Pons (tissue), 1 donor: ENCODE measurements around the gene EXT2.

Source experiments
- DNase-seq: peaks from one replicate; pipeline ENCODE4 v3.0.0-alpha.2; 2016; ENCODE audit warnings: low spot score

The EXT2 gene

DNA sequence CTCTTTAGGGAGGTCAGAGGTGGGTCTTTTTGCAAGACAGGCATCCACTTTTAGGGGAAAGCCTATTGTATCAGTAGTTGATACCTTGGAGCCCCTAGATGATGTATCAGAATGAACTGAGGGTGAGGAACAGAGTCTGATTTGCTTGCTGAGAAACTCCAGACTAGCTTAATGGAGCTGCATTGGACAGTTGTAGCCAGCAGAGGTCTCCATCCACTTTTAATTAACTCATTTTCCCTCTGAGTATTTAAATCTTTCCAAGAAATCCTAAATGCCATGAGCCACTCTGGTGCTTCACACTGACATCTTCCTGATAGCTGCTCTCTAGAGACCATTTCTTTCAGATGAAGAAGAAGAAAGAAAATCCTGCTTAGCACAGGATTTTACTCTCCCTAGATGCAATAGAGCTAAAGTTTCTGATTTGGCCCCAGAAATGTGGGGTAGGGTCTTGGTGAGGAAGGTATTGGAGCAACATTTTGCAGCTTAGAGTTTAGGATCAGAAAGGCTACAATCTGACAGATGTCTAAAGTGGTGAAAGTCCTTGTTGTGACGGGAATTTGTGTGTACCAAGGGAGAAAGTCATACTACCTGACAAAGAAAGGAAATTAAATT, 38.0 kb downstream of the EXT2 start:
- peak; percentile 46 for DNase-seq

DNA sequence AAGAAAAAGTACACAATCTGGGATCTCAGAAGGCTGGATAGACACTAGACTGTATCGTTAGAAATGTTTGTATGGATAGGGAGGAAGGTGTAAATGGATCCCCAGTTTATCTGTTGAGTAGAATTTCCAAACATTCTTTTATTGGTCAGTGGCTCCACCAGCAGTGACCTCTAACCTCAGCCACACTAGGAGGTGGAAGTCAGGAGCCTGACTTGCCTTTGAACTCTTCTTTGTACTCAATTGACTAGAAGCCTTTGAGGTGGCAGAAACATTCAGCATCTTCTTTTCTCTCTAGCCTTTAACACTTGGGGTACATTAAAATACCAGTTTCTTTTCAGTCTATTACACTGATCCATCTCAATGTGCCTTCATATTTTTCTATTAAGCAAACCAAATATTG, 39.1 kb downstream of the EXT2 start:
- no peak for DNase-seq

DNA sequence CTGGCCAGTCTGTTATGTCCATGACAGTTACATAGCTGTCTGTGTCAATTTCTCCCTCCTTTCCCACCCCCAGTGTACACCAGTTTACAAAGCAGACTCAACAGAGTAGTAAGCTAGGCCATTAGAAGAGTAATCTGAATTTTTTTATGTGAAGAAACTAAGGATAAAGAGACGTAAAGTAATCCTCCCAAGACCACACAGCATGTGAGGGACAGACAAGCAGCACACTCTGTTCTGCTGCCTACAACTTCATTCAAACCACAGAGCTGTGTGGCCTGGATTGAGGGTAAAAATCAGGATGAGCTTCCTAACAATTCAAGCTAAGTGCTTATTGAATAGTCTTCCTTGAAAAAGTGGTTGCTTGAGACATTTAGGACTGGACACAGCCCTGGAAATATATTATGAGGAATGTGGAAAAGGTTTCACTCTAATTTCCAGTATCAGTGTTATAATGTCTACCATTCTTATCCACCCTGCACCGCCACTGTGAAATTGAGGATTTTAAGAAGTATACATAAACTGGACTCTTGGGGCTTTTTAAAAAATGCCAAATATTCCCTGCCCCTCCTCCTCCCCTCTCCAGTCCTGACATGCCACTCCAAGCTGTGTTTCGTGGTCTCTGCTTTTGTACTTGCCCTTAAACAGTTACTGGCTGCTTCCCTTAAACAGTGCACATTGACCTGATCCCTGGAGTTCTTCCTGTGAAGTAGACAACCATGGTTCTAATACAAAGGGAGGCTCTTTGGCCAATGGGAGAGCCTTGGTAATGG, 40.9 kb downstream of the EXT2 start:
- DNase-seq: no peak

DNA sequence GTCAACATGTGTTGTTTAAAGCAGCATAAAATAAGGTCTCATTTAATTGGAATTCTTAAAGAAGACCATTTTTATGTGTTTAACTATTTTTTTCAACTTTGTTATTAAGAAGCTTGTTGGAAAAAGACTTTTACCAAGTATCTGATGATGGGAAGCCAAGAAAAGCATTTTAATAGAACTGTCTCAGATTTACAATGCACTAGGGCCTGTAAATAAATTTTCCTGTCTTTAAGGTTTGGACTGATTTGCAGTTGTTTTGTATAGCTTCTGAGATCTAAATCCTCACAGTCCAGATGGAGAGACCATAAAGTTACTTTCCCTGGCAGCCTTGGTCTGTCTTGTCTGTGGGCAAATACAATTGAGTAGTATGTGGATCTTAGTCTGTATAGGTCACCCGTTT, 41.6 kb downstream of the EXT2 start:
- no peak for DNase-seq

DNA sequence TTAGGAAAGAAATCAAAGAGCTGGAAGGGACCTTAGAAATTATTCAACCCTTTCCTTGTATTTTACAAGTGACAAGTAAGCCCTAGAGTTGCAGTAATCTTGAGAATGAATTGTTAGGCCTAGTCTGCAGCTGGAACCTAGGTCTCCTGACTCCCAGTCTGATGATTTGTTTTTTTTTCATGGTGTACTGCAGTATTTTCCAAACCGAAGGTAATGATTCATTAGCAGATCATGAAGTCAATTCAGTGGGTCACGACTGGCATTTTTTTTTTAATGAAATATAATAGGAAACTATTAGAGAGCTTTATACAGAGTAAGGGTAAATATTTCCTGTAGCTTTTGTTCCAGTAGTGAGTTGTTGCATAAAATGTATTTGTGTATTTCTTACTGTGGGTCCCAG, 42.8 kb downstream of the EXT2 start:
- no peak for DNase-seq

DNA sequence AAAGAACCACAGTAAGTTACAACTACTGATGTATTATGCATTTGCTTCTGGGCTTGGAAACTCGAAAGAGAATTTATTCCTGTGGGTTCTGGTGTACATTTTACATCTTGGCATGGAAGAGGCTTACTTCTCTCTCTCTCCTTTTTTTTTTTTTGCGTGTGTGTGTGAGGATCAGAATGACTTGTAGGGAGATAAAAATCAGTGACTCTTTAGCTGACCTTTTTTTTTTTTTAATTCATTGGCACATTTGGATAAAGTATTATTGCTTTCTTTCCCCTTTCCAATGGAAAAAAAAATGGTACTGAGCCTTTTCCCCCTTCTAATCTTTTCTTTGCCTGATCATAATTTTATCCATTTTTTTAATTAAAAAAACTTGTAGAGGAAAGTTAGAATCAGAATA, 43.5 kb downstream of the EXT2 start:
- DNase-seq: no peak

DNA sequence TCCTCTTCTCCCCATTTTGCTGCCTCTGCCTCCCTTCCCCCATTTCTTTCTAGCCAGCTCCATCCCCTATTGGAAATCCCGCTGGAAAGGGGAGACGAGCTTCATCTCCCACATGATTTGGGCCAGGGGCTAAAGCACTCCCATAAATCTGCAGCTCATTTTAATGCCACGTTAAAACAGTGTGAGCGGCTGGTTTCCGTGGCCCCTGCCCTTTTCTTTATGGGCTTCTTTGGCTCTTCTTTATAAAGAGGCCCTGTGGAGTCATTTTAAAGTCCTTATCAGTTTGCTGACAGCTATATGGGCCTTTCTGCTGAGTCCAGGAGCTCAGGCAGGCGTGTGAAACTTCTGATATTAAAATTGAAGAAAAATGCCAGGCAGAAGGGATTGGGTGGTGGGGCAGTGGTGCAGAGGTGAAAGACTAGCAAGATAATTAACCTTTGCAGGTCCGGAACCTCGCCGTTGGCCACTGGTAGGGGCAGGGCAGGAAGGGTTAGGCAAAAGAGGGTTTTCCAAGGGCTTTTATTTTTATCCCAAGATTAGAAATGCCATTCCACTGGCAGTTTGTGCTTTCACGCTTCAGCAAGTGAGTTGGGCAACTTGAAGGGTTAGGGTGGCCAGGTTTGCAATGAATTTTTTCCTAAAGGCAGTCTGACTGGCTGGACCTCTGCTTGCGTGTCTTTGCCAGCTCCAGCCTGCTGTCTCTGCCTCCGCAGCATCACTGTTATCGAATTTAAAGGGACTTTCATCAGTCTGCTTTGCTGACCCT, 44.3 kb downstream of the EXT2 start:
- DNase-seq: no peak

DNA sequence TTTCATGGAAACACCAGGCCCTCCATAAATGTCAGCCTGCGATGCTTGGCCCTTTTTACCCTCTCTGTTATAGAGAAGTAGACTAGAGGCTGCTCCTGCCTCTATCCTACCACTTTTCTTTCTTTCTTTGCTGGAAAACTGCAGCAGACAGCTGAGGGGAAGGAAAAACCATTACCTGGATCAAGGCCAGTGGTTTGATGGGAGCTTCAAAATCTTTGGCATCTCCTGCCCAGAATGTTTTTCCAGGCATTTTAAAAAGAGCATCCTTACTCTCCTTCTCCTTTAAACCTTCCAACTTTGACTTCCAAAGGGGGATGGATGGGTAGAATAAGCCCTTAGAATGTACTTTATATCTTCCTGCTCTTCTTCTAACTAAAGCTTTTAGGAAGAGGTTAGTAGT, 44.9 kb downstream of the EXT2 start:
- DNase-seq: no peak

DNA sequence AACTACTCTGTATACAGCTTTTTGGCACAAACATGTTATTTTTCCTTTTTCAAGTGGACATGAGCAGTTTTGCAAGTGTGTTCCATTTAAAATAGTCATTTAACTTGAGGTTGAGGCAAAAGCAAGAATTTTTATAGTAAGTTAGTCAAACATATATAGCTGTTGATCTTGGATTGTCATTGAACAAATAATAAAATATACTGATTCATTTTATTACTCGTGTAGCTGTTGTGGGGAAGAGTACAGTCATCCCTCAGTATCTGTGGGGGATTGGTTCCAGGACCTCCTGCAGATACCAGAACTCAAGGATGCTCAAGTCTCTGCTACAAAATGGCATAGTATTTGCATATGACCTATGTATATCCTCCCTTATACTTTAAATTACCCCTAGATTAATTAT, 45.3 kb downstream of the EXT2 start:
- no peak for DNase-seq

DNA sequence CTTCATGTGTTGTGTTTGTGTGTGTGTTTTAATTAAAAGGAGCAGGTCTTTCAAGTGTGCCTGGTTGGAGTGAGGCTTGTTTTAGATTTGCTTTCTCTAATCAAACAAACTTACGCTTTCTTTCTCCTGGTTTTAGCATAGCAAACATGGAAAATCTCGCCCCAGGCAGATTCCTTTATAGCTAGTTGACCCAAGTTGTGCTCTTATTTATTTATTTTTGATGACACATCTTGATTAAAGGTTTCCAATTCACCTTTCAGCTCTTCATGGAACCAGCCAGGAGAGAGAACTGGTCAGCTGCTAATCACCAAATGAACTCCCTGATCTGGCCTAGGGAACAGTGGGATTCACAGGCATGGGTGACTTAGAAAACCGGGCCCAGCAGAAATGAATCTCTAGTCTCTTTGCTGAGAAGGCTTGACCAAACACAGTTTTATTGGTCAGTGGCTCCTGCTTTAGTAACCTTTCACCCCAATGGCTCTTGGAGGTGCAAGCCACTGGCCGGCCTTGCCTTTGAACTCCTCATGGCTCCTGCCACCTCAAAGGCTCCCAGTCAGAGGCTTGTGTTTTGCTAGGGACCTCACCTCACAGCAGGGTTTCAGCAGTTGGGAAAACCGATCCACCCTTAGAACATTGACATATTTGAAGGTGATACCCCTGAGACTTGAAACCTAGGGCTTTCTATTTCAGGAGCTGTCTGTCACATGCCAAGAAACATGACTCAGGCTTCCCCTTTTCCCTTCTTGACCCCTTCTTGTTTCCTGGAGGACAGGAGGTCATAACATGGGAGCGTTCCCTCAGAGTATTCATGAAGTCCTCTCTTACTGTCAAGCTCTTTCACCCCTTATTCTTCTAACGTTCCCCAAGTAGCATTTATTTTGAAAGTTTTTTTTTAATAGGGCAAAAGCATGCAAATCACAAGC, 48.8 kb downstream of the EXT2 start:
- no peak for DNase-seq

DNA sequence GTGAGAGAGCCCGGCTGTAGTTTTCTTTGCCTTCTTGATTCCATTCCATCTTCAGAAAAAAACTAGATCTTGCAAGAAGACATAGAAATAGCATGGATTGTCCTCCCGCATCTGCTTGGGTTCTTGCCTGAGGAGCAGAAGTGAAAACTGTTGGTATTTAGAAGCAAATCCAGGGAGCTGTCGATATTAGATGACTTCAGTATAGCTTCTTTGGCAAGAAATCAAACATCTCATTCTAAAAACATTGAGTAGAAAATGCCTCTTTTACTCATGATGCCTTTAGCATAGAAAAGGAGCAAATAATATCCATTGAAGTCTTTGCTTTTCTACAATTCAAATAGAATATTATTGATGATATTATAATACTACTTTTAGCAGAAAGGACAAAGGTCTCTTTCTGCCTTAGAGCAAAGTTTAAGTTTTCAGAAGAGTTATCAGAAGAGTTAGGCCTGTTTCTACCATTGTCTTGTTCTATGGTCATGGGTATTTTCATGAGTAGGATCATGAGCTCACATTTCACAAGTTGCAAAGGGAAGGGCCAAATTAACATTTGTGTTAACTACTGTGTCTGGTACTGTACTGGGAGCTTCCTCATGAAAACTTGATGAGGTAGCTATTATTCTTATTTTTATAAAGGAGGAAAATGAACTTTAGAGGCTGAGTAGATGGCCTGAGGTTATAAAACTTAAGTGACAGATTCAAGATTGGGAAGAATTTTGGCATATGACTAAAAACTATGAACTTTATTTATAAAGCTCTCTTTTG, 49.7 kb downstream of the EXT2 start:
- DNase-seq: no peak

DNA sequence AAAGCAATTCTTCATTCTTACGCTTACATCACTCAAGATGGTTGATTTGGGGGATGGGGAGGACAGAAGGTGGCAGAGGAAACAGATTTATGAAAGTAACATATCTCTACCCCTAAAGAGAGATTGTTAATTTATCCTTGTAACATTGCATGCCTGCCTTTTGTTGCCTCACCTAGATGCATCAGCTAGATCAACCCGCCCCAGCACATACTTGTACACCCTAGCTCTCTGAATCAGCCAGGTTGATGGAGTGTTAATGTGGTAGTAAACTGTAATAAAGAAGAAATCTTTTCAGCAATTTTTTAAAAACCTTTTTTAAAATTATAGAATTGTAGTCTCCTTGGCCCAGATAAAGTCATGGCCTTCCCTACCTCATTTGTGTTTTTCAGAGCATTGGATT, 51.5 kb downstream of the EXT2 start:
- DNase-seq: no peak

DNA sequence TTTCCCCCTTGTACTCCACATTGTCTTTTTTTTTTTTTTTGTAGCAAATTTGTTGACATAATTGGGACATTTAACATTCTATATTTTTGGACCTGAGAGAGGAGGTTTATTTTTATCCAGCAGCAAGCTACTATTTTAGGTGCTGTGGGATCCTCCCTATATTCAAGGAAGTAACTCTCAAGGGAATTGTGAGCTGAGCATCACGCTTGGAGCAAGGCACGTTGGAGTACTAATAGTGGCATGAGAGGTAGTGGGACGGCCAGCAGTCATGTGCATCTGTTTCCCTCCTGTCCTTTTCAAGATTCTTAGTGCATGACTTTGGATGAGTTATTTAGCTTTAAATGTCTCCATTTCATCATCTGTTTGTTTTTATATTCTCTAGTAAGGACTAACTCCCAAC, 52.3 kb downstream of the EXT2 start:
- no peak for DNase-seq

DNA sequence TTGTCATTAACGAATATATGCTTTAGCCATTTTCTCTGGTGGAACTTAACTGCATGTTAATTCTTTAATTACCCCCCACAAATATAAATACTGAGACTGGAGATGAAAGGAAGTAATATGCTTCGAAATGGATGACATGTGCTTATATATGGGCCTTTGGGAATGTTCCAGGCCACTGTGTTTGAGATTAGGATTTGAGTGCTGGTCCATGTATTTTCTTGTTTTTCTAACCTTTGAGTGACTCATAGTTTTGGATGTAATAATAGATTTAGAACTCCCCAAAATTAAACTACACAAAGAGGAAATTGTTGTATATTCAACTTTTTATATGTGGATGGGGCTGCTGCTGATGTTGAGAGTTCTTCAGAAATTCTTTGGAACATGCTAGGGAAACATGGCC, 54.2 kb downstream of the EXT2 start:
- no peak for DNase-seq

DNA sequence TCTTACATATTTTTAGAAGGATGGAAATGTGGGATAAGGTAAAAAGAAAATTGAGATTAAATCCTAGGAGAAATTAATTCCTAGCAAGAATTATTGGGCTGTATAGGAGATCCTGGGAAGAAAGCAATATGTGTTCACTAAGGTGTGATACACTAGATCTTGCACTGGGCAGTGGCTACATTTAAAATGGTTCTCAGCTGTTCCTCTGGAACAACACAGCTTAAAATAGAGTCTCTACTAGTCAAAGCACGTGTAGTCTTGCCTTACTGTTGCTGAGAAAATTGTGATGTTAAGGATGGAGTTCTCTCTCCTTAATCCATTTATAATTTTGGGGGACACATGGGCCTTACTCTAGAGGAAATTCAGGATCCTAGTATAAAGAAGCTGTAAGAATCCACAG, 54.9 kb downstream of the EXT2 start:
- DNase-seq: no peak

DNA sequence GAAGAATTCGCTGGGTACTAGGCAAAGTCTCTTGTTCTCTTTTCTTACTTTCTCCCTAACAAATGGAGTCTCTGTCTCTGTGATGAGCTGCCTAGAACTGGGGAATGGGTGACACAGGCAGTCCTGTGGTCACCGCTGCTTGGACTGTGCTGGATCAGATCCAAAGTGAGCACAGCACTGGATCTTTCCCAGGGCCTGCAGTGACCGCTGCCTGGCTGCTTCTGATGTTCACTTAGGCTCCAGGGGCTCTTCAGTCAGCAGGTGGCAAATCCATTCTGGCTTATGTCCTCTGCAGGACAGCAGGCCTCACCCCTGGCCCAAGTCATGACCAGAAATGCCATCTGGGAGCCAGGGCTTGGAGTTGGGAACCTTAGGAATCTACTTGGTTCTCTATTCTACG, 61.5 kb downstream of the EXT2 start:
- DNase-seq: no peak

DNA sequence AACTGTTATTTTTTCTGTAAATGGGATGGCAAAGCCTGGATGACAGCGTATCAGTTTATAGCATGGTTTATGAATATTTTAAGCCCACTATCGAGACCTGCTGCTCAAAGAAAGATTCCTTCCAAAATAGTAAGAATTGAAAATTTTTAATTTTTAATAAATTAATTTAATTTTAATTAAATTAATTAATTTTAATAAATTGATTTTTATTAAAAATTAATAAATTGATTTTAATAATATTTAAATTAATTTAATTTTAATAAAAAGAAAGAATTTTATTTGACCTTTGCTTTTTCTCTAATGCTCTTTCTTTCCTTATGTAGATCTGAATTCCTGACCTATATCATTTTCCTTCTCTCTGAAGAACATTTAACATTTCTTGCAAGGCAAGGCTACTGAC, 62.9 kb downstream of the EXT2 start:
- DNase-seq: no peak

DNA sequence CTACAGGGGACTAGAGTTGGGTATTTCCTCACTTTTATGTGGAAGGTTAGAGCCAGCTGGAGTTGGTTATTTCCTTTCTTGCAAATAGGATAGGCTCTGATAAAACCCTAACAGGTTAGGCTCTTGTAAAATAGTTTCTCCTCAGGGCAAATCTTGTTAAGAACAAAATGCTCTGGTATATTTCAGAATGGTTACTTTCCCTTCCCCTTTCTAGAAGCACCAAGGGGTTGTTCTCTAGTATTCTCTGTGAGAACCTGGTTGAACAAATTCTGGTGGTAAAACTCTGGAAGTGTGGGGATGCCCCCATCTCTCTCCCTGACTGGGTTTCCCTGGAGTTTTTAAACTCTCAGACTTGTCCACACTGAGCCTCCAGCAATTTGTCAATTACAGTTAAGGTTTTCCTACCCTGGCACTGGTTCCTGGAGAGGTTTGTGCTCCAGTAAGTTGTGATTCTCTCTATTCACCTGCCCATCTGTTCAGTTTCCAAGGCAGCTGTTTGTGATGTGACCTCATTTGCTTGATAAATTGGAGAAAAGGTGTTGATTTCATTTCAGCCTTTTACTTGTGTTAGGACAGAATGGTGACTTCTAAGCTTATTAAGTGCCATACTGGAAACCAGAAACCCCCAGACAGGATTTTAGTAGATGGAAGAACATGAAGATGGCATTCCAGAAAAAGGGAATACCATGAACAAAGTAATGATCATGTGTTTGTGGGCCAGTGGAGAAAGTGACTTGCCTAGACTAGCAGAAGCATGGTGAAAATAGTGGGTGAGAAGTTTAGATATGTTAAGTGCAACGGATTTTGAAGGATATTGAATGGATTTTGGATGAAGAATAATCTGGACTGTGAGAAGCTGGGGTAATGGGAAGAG, 64.6 kb downstream of the EXT2 start:
- no peak for DNase-seq

DNA sequence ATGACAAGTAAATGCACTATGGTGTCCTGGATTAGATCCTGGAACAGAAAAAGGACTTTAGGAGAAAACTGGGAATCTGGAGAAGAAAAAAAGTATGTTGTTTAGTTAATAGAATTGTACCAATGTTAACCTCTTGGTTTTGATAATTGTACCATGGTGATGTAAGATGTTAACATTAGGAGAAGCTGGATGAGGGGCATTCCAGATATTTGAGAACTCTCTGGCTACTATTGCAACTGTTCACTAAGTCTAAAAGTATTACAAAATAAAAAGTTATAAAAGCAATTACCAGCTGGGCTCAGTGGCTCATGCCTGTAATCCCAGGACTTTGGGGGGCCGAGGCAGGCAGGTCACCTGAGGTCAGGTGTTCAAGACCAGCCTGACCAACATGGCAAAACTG, 66.5 kb downstream of the EXT2 start:
- DNase-seq: no peak

DNA sequence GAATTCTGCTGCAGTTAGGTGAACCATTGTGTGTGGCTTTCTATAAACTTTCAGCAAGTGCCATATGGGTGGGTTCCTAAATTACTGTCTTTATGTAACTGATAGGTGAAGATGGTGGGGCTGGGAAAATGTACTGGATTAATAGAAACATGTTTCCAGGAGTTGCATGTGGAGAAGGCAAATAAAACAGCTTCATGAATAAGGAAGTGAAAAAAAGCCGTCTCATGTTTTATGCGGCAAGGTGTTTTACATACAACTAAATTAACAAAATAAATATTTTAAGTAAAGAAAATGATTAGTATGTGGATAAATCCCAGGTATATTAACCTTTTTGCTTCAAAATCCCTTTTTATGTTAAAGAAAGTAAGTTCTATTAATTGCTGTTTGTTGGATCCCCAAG, 67.2 kb downstream of the EXT2 start:
- no peak for DNase-seq

DNA sequence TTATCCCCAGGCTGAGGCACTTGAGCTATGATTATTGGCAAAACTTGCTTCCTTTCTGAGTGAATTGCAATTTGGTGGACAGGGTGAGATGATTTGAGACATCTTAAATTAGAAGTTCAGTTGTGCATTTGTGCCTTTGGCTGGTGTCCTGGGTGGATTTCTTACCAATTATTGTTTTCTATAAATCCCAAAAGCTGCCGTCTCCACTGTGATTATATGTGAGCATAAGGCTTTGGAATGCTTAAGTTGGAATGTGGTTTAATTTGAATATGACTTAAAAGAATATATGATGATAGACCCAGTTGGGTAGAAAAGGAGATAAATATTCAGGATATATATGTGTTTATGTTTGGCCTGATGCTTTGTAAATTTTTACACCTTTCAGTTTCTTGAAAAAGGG, 70.0 kb downstream of the EXT2 start:
- no peak for DNase-seq
